Stimulated activated CD8-positive, alpha-beta memory T cell treated with anti-CD3 and anti-CD28 coated beads, Interleukin-4, amount 100 ng/mL, for 1 hour (primary cell): ENCODE measurements around the gene MAP3K1.
"Not testable (repeated sequence)": the region's sequence is repeated elsewhere in the genome, so short reads cannot be mapped to it uniquely, and the experiment has no call there.

Experiments used
- DNase-seq, 2 donors: peaks; one replicate each; pipeline ENCODE4 v3.0.0-alpha.2; 2020; ENCODE audit warnings: low read depth in 2 of 2, low spot score in 1 of 2

The MAP3K1 gene

DNA sequence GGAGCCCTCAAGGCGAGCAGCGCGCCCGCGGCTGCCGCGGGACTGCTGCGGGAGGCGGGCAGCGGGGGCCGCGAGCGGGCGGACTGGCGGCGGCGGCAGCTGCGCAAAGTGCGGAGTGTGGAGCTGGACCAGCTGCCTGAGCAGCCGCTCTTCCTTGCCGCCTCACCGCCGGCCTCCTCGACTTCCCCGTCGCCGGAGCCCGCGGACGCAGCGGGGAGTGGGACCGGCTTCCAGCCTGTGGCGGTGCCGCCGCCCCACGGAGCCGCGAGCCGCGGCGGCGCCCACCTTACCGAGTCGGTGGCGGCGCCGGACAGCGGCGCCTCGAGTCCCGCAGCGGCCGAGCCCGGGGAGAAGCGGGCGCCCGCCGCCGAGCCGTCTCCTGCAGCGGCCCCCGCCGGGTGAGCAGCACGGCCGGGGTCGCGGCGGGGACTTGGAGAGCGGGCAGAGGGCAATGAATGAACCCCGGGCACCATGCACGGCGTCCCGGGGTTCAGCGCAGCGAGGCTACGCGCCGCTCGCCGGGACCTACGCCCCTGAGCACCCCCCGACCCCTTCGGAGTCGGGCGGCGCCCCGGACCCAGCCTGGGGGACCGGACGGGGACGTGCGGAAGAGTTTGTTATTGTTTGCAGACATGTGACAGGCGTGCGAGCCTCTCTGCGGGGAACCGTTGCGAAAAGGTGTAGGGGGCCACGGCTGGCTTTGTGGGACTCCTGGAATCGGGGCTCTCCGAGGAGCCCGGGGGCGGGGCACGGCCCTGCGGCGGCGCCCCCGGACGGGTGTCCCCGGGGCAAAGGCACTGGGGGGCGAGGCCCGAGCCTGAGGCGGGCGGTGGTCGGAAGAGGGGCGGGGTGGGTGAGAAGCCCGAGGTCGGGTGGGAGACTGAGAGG, 553 bp downstream of the MAP3K1 start:
- DNase-seq: peak in 1 of 2 donors; percentile 27

GRCh38 chr5:56816546-56817081, 1.3 kb downstream of the MAP3K1 start:
- DNase-seq: peak; percentile 16 to 25

- DNase-seq: no peak
Measured at GRCh38 chr5:56817263-56818014, 2.1 kb downstream of the MAP3K1 start.

GRCh38 chr5:56818450-56819037, 3.2 kb downstream of the MAP3K1 start:
- no peak for DNase-seq

DNA sequence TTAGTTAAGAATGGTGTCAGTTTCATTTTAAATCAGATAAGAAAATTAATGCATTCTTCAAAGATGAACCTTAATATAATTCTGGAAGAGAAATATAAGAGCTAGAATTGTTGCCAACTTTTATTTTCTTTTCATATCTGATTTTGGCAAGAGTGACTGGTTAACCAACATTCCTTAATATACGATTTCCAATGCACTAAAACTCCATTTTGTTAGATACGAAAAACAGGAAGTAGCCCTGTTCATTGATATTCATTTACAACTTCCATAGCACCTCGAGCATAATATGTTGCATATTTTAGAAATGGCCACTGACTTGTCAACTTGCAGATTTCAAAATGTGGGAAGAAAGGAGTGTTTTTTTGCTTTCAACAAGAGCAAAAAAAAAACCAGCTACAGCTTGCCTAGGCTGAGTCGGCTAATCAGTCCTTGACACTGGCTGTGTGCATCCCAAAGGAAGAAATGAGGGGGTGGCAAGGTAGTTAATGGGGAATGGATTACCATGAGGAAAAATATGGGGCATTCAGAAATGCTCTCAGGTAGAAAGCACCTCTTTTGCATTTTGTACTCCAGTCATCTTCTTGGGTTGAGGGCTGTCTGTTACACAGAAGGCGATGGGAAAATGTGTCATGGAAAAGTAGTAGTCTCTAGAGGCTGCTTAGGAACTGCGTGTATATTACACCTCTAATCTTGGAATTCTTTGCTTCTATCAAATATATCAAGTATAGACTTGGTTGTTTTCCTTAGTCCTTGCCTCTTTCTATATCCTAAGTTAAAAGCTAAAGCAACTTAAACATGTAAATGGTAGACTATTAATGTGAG, 3.9 kb downstream of the MAP3K1 start:
- no peak for DNase-seq

GRCh38 chr5:56821868-56822267, 6.5 kb downstream of the MAP3K1 start:
- DNase-seq: not testable (repeated sequence)

- no peak for DNase-seq
Measured at GRCh38 chr5:56822981-56823380, 7.6 kb downstream of the MAP3K1 start.

GRCh38 chr5:56824019-56824418, 8.7 kb downstream of the MAP3K1 start:
- DNase-seq: no peak

DNA sequence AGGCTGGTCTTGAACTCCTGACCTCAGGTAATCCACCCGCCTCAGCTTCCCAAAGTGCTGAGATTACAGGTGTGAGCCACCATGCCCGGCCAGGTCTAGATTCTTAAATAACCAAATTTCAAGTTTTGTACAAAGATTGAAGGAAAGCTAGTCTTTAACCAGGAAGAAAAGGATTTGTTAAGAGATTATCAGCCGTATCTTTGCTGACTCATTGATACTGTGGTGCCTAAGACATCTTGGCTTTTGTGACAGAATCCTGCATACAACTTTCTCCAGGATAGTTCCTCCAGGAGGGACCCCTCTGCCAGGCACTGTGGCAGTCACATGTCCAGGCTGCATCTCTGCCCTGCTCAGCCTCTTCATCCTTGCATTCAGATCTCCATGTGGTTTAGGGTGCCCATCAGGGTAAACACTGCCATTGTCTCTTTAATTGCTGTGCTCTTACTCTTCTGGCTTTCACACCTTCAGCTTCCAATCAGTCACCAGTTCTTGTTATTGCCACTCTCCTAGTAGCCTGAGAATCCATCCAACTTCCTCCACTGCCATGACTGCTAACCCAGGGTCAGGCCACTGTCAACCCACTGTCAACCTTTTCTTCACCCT, 10.0 kb downstream of the MAP3K1 start:
- no peak for DNase-seq

DNA sequence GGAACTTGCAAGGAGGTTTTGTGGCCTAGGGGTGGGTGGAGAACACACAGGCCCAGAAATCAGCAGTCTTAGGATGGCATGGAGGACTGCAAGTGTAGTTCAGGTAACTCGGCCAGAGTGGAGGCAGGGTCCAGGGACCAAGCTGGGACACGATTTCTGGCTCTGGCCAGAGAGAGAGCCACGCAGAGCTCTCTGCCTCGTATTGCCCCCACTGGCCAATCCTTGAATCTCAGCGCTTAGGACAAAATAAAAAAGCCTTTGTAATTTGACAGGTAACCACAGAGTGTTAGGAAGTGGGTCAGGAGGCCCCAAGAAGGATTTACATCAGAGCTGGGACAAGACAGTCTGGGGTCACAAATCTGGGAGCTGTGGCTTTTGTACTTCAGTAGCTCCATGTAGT, 11.7 kb downstream of the MAP3K1 start:
- no peak for DNase-seq

DNA sequence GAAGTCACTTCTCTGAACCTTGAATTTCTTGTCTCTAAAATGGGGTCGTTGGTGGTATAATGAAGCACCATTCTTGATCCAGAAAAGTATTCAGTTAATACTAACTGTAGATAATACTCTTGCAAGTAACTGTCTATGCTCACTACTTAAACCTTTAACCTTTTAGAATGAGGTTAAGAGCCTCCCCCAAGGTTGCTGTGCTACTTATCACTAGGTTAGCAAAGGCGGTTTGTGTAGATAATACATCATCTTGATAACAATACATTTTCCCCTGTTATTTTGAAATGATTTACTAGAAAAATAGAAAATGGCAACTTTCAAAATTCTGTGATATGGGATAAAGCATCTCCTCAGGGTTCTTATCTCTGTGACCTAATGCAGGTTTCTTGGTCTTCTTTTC, 12.6 kb downstream of the MAP3K1 start:
- no peak for DNase-seq

DNA sequence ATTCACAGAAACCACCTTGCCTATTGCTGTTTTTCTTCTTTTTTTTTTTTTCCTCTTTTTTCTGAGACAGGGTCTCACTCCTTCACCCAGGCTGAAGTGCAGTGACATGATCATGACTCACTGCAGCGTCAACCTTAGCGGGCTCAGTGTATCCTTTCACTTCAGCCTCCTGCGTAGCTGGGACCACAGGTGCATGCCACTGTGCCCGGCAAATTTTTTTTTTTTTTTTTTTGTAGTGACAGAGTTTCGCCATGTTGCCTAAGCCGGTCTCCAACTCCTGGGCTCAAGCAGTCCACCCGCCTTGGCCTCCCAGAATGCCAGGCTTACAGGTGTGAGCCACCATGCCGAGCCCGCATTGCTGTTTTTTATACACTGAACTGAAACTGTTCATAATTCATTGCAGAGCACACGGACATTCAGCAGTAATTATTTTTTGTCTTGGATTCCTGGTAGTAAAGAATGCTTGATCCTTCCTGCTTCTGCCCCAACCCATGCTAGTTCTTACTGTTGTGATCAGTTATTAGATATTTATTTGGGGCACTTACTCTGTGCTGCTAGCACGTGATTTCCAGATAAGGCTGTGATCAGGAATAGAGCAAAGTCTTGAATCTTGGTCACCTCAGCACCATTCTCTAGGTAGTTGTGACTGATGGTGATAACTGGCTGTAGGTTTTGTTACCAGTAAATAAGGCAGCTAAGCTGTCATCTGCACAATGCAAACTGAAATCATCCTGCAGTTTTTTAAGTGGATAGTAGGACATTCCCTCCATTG, 14.0 kb downstream of the MAP3K1 start:
- DNase-seq: no peak

DNA sequence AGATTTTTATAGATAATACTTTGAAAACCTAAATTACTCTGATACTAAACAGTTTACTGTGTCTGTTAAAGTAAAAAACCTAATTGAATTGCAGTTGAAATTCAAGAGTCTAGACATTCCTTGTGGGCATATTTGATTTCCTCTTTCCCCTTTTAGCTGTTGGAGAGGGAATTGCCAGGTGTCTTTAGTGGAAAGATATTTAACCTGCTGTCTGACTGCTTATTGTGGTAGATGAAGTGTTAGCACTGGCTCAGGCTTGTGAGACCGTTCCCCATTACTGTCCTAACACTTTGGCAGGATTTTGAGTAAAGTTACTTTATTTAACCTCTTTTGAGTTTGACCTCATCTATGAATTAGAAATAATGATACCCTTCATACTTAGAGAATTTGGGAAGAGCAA, 16.4 kb downstream of the MAP3K1 start:
- no peak for DNase-seq

DNA sequence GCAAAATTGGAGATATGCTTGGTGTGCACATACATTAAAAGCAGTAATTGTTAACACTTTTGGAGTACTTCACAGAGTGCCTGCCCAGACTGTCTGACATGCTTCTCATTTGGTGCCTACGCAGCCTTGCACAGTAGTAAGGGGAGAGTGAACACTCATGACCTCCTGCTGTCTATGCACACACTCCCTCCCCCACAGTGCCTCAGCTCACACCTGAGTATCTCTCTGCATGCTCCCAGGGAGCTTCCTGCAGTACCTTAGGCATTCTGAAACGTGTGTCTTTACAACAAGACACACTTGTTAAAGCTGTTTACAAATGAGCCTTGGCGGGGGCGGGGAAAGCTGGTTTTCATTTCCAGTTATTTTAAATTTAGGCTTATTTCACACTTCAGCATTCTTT, 18.0 kb downstream of the MAP3K1 start:
- DNase-seq: no peak

GRCh38 chr5:56837381-56837780, 22.0 kb downstream of the MAP3K1 start:
- no peak for DNase-seq

GRCh38 chr5:56837956-56838355, 22.6 kb downstream of the MAP3K1 start:
- no peak for DNase-seq

DNA sequence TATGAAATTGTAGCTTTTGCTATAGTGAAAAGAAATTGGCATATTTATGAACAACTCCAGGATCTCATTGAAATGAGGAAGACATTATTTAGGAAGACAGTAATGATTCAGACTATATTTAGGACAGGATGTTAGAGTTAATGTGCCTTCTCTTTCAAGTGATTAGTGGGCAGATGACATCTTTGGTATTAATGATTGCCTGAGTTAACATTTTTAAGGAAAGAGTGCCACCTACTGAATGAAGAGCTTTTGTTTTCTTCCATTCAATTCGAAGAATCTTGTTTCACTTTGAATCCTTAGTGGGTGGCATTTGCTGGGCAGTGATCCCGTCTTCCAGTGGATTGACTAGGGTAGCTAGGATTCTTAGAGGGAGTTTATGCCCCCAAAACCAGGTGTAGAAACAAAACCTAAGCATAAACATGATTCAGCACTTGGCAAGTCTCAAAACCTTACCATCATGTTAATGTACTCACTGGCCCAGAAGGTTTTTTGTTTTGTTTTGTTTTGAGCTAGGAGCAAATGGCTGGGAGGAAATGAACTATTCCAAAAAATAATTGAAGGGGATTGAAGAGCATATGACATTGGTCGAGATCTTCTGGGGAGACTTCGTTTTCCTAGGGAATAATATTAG, 23.2 kb downstream of the MAP3K1 start:
- DNase-seq: no peak

- DNase-seq: no peak
Measured at GRCh38 chr5:56839062-56839461, 23.7 kb downstream of the MAP3K1 start.

GRCh38 chr5:56840597-56840996, 25.2 kb downstream of the MAP3K1 start:
- DNase-seq: no peak
